Mesenchymal stem cell (in vitro differentiated cells and primary cell): ENCODE data around the gene TMEM178B.

Experiments used
- DNase-seq: peaks from one replicate; pipeline ENCODE4 v3.0.0-alpha.2; 2013
- H2AFZ ChIP-seq: one replicate; pipeline ENCODE4 v1.6.1; 2013; ENCODE audit warnings: low read depth, mild to moderate bottlenecking, control low read depth, inconsistent platforms, low read length, moderate library complexity
- H2AK5ac ChIP-seq: 2 replicates; pipeline ENCODE4 v1.6.1; 2013; ENCODE audit warnings: low read length, moderate library complexity, mild to moderate bottlenecking, inconsistent platforms; ENCODE audit not compliant: severe bottlenecking
- H2BK120ac ChIP-seq: one replicate; pipeline ENCODE4 v1.6.1; 2013; ENCODE audit warnings: low read depth, mild to moderate bottlenecking, inconsistent platforms, low read length, moderate library complexity
- H2BK12ac ChIP-seq, 2 experiments: one replicate each; pipeline ENCODE4 v1.6.1; 2013; ENCODE audit warnings: inconsistent platforms in 2 of 2, low read length in 2 of 2, mild to moderate bottlenecking in 2 of 2, moderate library complexity in 2 of 2, control low read depth in 1 of 2
- H2BK15ac ChIP-seq: one replicate; pipeline ENCODE4 v1.6.1; 2013; ENCODE audit warnings: mild to moderate bottlenecking, low read depth, inconsistent platforms; ENCODE audit not compliant: poor library complexity, severe bottlenecking
- H2BK5ac ChIP-seq: 2 replicates; pipeline ENCODE4 v1.6.1; 2013; ENCODE audit warnings: low read depth, mild to moderate bottlenecking, low read length, control low read depth, inconsistent platforms; ENCODE audit not compliant: poor library complexity, severe bottlenecking
- H3K14ac ChIP-seq, 2 experiments: one replicate each; pipeline ENCODE4 v1.6.1; 2013; ENCODE audit warnings: inconsistent platforms in 2 of 2, low read length in 2 of 2, control low read depth in 1 of 2, mild to moderate bottlenecking in 1 of 2, moderate library complexity in 1 of 2
- H3K18ac ChIP-seq, 2 experiments: one replicate each; pipeline ENCODE4 v1.6.1; 2013; ENCODE audit warnings: inconsistent platforms in 2 of 2, low read length in 2 of 2, control low read depth in 1 of 2, low read depth in 1 of 2, mild to moderate bottlenecking in 1 of 2
- H3K23ac ChIP-seq, 2 experiments: one replicate each; pipeline ENCODE4 v1.6.1; 2013; ENCODE audit warnings: inconsistent platforms in 2 of 2, low read length in 2 of 2, mild to moderate bottlenecking in 2 of 2, moderate library complexity in 2 of 2, control low read depth in 1 of 2
- H3K27ac ChIP-seq: 2 replicates; pipeline ENCODE4 v1.5.1; 2013; ENCODE audit warnings: mild to moderate bottlenecking, moderate library complexity, low read length, control low read depth, inconsistent platforms; ENCODE audit not compliant: poor library complexity, severe bottlenecking
- H3K27me3 ChIP-seq, 2 experiments: 2 replicates each; pipeline versions ENCODE4 v1.6.1 to v1.7.0; 2013; ENCODE audit warnings: low read length in 2 of 2, mild to moderate bottlenecking in 2 of 2, moderate library complexity in 2 of 2, control low read depth in 1 of 2, inconsistent platforms in 1 of 2; ENCODE audit not compliant: control insufficient read depth in 1 of 2, insufficient read depth in 1 of 2
- H3K36me3 ChIP-seq, 2 experiments: 2 replicates each; pipeline versions ENCODE4 v1.6.1 to v1.7.0; 2013; ENCODE audit warnings: low read length in 2 of 2, control low read depth in 1 of 2, inconsistent platforms in 1 of 2, low read depth in 1 of 2, mild to moderate bottlenecking in 1 of 2; ENCODE audit not compliant: insufficient read depth in 2 of 2, control insufficient read depth in 1 of 2
- H3K4ac ChIP-seq, 2 experiments: one replicate each; pipeline ENCODE4 v1.6.1; 2013; ENCODE audit warnings: inconsistent platforms in 2 of 2, low read length in 2 of 2, mild to moderate bottlenecking in 2 of 2, moderate library complexity in 2 of 2, control low read depth in 1 of 2, low read depth in 1 of 2
- H3K4me1 ChIP-seq: 2 replicates; pipeline ENCODE4 v1.6.1; 2013; ENCODE audit warnings: low read depth, low read length, control low read depth; ENCODE audit not compliant: control insufficient read depth, insufficient read depth
- H3K4me2 ChIP-seq: 2 replicates; pipeline ENCODE4 v1.6.1; 2013; ENCODE audit warnings: low read length, mild to moderate bottlenecking, inconsistent platforms; ENCODE audit not compliant: poor library complexity, severe bottlenecking
- H3K4me3 ChIP-seq, 2 experiments: 2 replicates each; pipeline versions ENCODE4 v1.5.1 to v1.7.0; 2013; ENCODE audit warnings: low read length in 2 of 2, mild to moderate bottlenecking in 2 of 2, control low read depth in 1 of 2, low read depth in 1 of 2; ENCODE audit not compliant: insufficient read depth in 1 of 2
- H3K79me1 ChIP-seq: replicated peaks from 2 replicates; pipeline ENCODE4 v1.6.1; 2013; ENCODE audit warnings: mild to moderate bottlenecking, control low read depth, low read length, inconsistent platforms; ENCODE audit not compliant: poor library complexity, severe bottlenecking
- H3K9ac ChIP-seq: 2 replicates; pipeline ENCODE4 v1.7.0; 2013; ENCODE audit warnings: mild to moderate bottlenecking, low read length, moderate library complexity
- H3K9me3 ChIP-seq: 2 replicates; pipeline ENCODE4 v1.7.0; 2013; ENCODE audit warnings: mild to moderate bottlenecking, low read length; ENCODE audit not compliant: control insufficient read depth
- H4K8ac ChIP-seq: one replicate; pipeline ENCODE4 v1.6.1; 2013; ENCODE audit warnings: inconsistent platforms, mild to moderate bottlenecking, low read length, moderate library complexity
- H4K91ac ChIP-seq: one replicate; pipeline ENCODE4 v1.6.1; 2013; ENCODE audit warnings: mild to moderate bottlenecking, low read length, inconsistent platforms
- WGBS: methylation state at CpG from one replicate; pipeline ENCODE4 v1.1.7; 2013; ENCODE audit warnings: mixed read lengths; 5-methylcytosine and 5-hydroxymethylcytosine counted together

The TMEM178B gene

GRCh38 chr7:141348728-141349127 is 274.9 kb downstream of the TMEM178B start:
- WGBS: 72% methylated on average over 3 of the region's 7 CpGs
- Histone ChIP-seq H3K36me3 (no peaks in the 10 kb centered on the region), H3K23ac (no peak overlapping the region), H4K8ac (no peak overlapping the region), H2AK5ac (no peak overlapping the region), H2BK5ac (no peak overlapping the region), H4K91ac (no peak overlapping the region), H2BK120ac (no peak overlapping the region), H3K9ac (no peak overlapping the region), H2BK12ac (no peak overlapping the region), H3K4me1 (no peaks in the 10 kb centered on the region), H3K18ac (no peak overlapping the region), H2BK15ac (no peak overlapping the region), H3K4me3 (no peak overlapping the region), H3K27me3 (no peaks in the 10 kb centered on the region), H3K27ac (no peak overlapping the region), H3K4me2 (no peak overlapping the region), H3K9me3 (peaks cover 5% of the 10 kb centered on the region), H2AFZ (no peak overlapping the region), H3K79me1 (no peaks in the 10 kb centered on the region), H3K4ac (no peak overlapping the region), H3K14ac (no peak overlapping the region)
- no peak for DNase-seq

GRCh38 chr7:141349338-141349737 is 275.5 kb downstream of the TMEM178B start:
- no peak overlapping the region for H4K91ac ChIP-seq
- no peak overlapping the region for H3K4me3 ChIP-seq
- no peak overlapping the region for H2BK15ac ChIP-seq
- H3K9me3 ChIP-seq: peaks cover 5% of the 10 kb centered on the region
- H3K18ac ChIP-seq: no peak overlapping the region
- H3K27me3 ChIP-seq: no peaks in the 10 kb centered on the region
- no peak overlapping the region for H4K8ac ChIP-seq
- H3K23ac ChIP-seq: no peak overlapping the region
- 73% methylated on average over 5 of the region's 5 CpGs for WGBS
- no peaks in the 10 kb centered on the region for H3K79me1 ChIP-seq
- no peak overlapping the region for H3K4me2 ChIP-seq
- H2BK5ac ChIP-seq: no peak overlapping the region
- no peaks in the 10 kb centered on the region for H3K36me3 ChIP-seq
- H3K9ac ChIP-seq: no peak overlapping the region
- no peak overlapping the region for H2BK120ac ChIP-seq
- H2BK12ac ChIP-seq: no peak overlapping the region
- H3K4me1 ChIP-seq: no peaks in the 10 kb centered on the region
- no peak overlapping the region for H2AFZ ChIP-seq
- H2AK5ac ChIP-seq: no peak overlapping the region
- H3K4ac ChIP-seq: no peak overlapping the region
- no peak overlapping the region for H3K14ac ChIP-seq
- H3K27ac ChIP-seq: no peak overlapping the region
- DNase-seq: no peak

GRCh38 chr7:141349804-141350203 is 275.9 kb downstream of the TMEM178B start:
- no peak overlapping the region for H3K14ac ChIP-seq
- no peak overlapping the region for H2BK15ac ChIP-seq
- H4K8ac ChIP-seq: no peak overlapping the region
- peaks cover 5% of the 10 kb centered on the region for H3K9me3 ChIP-seq
- H3K18ac ChIP-seq: no peak overlapping the region
- no peak overlapping the region for H3K9ac ChIP-seq
- no peak for DNase-seq
- H3K36me3 ChIP-seq: no peaks in the 10 kb centered on the region
- H2BK120ac ChIP-seq: no peak overlapping the region
- no peaks in the 10 kb centered on the region for H3K27me3 ChIP-seq
- no peak overlapping the region for H2BK12ac ChIP-seq
- no peak overlapping the region for H2BK5ac ChIP-seq
- H3K27ac ChIP-seq: no peak overlapping the region
- no peaks in the 10 kb centered on the region for H3K79me1 ChIP-seq
- H3K4me1 ChIP-seq: no peaks in the 10 kb centered on the region
- no peak overlapping the region for H4K91ac ChIP-seq
- H3K4me2 ChIP-seq: no peak overlapping the region
- no peak overlapping the region for H2AK5ac ChIP-seq
- H3K23ac ChIP-seq: no peak overlapping the region
- 52% methylated on average over 2 of the region's 2 CpGs for WGBS
- H3K4me3 ChIP-seq: no peak overlapping the region
- no peak overlapping the region for H3K4ac ChIP-seq
- no peak overlapping the region for H2AFZ ChIP-seq

- DNase-seq: no peak
- H3K27ac ChIP-seq: no peak overlapping the region
- no peak overlapping the region for H2BK12ac ChIP-seq
- H2BK120ac ChIP-seq: no peak overlapping the region
- no peak overlapping the region for H3K9ac ChIP-seq
- H3K4me1 ChIP-seq: peaks cover 1% of the 10 kb centered on the region
- H2AK5ac ChIP-seq: no peak overlapping the region
- no peak overlapping the region for H2BK15ac ChIP-seq
- H3K4ac ChIP-seq: no peak overlapping the region
- no peaks in the 10 kb centered on the region for H3K79me1 ChIP-seq
- H2BK5ac ChIP-seq: no peak overlapping the region
- no peak overlapping the region for H4K91ac ChIP-seq
- no peaks in the 10 kb centered on the region for H3K36me3 ChIP-seq
- no peak overlapping the region for H3K18ac ChIP-seq
- no peak overlapping the region for H3K4me2 ChIP-seq
- no peak overlapping the region for H3K4me3 ChIP-seq
- peaks cover 5% of the 10 kb centered on the region for H3K9me3 ChIP-seq
- no peak overlapping the region for H4K8ac ChIP-seq
- H3K27me3 ChIP-seq: no peaks in the 10 kb centered on the region
- no peak overlapping the region for H3K23ac ChIP-seq
- H3K14ac ChIP-seq: no peak overlapping the region
- no peak overlapping the region for H2AFZ ChIP-seq
- 74% methylated on average over 3 of the region's 3 CpGs for WGBS
Measured at GRCh38 chr7:141351175-141351574, 277.3 kb downstream of the TMEM178B start.
